OCI-LY7 (cell line): ENCODE results near the gene MISP3. TPM values are rescaled to one million over a fixed set of nuclear protein-coding genes. Genes with fewer than 3 reads are reported as not detected.

ENCODE experiments used
- BruUV-seq: library from RNA; stranded (reverse); fragments of 400-500 nt; replicated peaks from 2 replicates; lab custom pipeline; 2021; lab: Mats Ljungman, UMichigan
- CTCF ChIA-PET: fragments of 300-600 bp; sonication (Branson Sonifier 250); formaldehyde crosslinking; loops from one replicate; lab custom pipeline; 2022; ENCODE audit warnings: antibody characterized with exemption; ENCODE audit not compliant: unreplicated experiment; lab: Charles Lee
- POLR2A ChIA-PET: fragments of 300-600 bp; sonication (Branson Sonifier 250); formaldehyde crosslinking; loops from one replicate; lab custom pipeline; 2022; ENCODE audit warnings: antibody characterized with exemption; lab: Charles Lee
- DNase-seq: peaks from one replicate; pipeline ENCODE4 v3.0.0-alpha.2; 2015; ENCODE audit warnings: low spot score
- H2AFZ ChIP-seq: fragments of 200-600 bp; sonication (generic), shearing (Covaris generic); 2 replicates; pipeline ENCODE4 v1.6.1; 2014; ENCODE audit warnings: mild to moderate bottlenecking, antibody characterized with exemption, low read length, moderate library complexity
- H3K27ac ChIP-seq: fragments of 200-600 bp; sonication (generic); 2 replicates; pipeline ENCODE4 v1.5.1; 2014; ENCODE audit warnings: mixed run types, low read depth, mild to moderate bottlenecking, moderate library complexity, low read length, inconsistent platforms; ENCODE audit not compliant: poor library complexity, severe bottlenecking
- H3K36me3 ChIP-seq: fragments of 200-600 bp; sonication (generic); 2 replicates; pipeline ENCODE4 v1.6.1; 2014; ENCODE audit warnings: mild to moderate bottlenecking, antibody characterized with exemption, low read length, moderate library complexity, mixed read lengths; ENCODE audit not compliant: insufficient read depth
- H3K4me1 ChIP-seq: fragments of 200-600 bp; sonication (generic); 2 replicates; pipeline ENCODE4 v1.5.1; 2014; ENCODE audit warnings: mild to moderate bottlenecking, low read length; ENCODE audit not compliant: insufficient read depth, poor library complexity, severe bottlenecking
- H3K4me2 ChIP-seq: fragments of 200-600 bp; sonication (generic); 2 replicates; pipeline ENCODE4 v1.6.1; 2014; ENCODE audit warnings: mild to moderate bottlenecking, low read length
- H3K4me3 ChIP-seq: fragments of 200-600 bp; sonication (generic); 2 replicates; pipeline ENCODE4 v1.5.1; 2014; ENCODE audit warnings: mild to moderate bottlenecking, low read depth, low read length; ENCODE audit not compliant: poor library complexity, severe bottlenecking
- H3K79me2 ChIP-seq: fragments of 200-600 bp; sonication (generic); 2 replicates; pipeline ENCODE4 v1.6.1; 2016; ENCODE audit warnings: low read depth, mild to moderate bottlenecking, low read length, moderate library complexity, mixed read lengths; ENCODE audit not compliant: insufficient read depth
- H3K9me2 ChIP-seq: fragments of 200-600 bp; sonication (generic); 2 replicates; pipeline ENCODE4 v1.6.1; 2016; ENCODE audit warnings: mild to moderate bottlenecking, low read length, mixed read lengths; ENCODE audit not compliant: insufficient read depth
- H3K9me3 ChIP-seq: fragments of 200-600 bp; sonication (generic); 2 replicates; pipeline ENCODE4 v1.6.1; 2014; ENCODE audit warnings: mild to moderate bottlenecking, mixed run types, low read length, mixed read lengths
- H4K20me1 ChIP-seq: fragments of 200-600 bp; sonication (generic); 2 replicates; pipeline ENCODE4 v1.6.1; 2014; ENCODE audit warnings: mild to moderate bottlenecking, antibody characterized with exemption, low read length, moderate library complexity, mixed read lengths; ENCODE audit not compliant: insufficient read depth
- EZH2phosphoT487 ChIP-seq: fragments of 200-600 bp; sonication (generic); IDR thresholded peaks from 2 replicates; pipeline ENCODE4 v1.6.1; 2018; ENCODE audit warnings: low read depth, borderline replicate concordance, mild to moderate bottlenecking, mixed run types, antibody characterized with exemption, low read length, moderate library complexity, mixed read lengths
- intact Hi-C: fragments of 100-400 bp; cut with micrococcal nuclease; formaldehyde crosslinking; loops from one replicate; pipeline ENCODE4 v1.10.0; 2022; ENCODE audit not compliant: unreplicated experiment
- total RNA-seq, 2 experiments: library from RNA; depleted of rRNA in 1 of 2; stranded (reverse); fragments of >200 nt in 1 of 2; shearing (Covaris generic) in 1 of 2; gene quantifications; 2 replicates each; pipeline ENCODE4 v1.2.3, GENCODE V29; 2014 to 2022
- TF ChIP-seq, protein P1 (sequence below): fragments of 200-600 bp; sonication (generic); conservative IDR thresholded peaks from 2 replicates; pipeline ENCODE4 v1.5.1; 2014; ENCODE audit warnings: mild to moderate bottlenecking, antibody characterized with exemption, low read length, moderate library complexity, mixed read lengths

The MISP3 gene
- total RNA-seq, 2 experiments from 2014 or later: 3.3 to 3.9 TPM

DNA sequence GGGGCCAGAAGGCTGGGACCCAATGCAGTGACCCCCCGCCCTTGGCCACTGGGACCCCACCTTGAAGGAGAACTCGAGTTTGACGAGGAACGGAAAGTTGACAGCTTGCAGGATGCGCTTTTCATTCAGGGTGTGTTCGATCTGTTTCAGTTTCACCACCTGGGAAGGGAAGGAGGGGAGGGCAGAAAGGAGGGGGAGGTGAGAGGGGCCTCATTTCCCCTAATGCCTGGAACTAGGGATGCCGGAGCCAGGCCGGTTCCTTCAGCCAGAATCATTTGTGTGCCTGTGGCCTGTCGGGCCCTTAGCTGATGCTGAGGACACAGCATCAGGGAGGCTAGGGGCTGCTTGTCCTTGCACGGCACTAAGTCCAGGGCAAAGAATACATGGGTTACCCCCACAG, 30.2 kb downstream of the MISP3 start:
- H3K4me3 ChIP-seq: no peak overlapping the region
- no TSS peak for BruUV-seq
- no peak overlapping the region for H3K4me2 ChIP-seq
- CTCF ChIA-PET: no interaction called here
- no peak for DNase-seq
- H3K4me1 ChIP-seq: no peaks in the 10 kb centered on the region
- H3K9me2 ChIP-seq: no peaks in the 10 kb centered on the region
- POLR2A ChIA-PET: no interaction called here
- no peaks in the 10 kb centered on the region for H4K20me1 ChIP-seq
- H3K79me2 ChIP-seq: no peaks in the 10 kb centered on the region
- no peaks in the 10 kb centered on the region for H3K9me3 ChIP-seq
- no peak overlapping the region for H3K27ac ChIP-seq
- TF ChIP-seq, protein P1, sequence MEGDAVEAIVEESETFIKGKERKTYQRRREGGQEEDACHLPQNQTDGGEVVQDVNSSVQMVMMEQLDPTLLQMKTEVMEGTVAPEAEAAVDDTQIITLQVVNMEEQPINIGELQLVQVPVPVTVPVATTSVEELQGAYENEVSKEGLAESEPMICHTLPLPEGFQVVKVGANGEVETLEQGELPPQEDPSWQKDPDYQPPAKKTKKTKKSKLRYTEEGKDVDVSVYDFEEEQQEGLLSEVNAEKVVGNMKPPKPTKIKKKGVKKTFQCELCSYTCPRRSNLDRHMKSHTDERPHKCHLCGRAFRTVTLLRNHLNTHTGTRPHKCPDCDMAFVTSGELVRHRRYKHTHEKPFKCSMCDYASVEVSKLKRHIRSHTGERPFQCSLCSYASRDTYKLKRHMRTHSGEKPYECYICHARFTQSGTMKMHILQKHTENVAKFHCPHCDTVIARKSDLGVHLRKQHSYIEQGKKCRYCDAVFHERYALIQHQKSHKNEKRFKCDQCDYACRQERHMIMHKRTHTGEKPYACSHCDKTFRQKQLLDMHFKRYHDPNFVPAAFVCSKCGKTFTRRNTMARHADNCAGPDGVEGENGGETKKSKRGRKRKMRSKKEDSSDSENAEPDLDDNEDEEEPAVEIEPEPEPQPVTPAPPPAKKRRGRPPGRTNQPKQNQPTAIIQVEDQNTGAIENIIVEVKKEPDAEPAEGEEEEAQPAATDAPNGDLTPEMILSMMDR: no peak
- TF ChIP-seq EZH2phosphoT487: no peak
- intact Hi-C loops: no loop called here
- H3K36me3 ChIP-seq: peaks cover 11% of the 10 kb centered on the region
- no peak overlapping the region for H2AFZ ChIP-seq

DNA sequence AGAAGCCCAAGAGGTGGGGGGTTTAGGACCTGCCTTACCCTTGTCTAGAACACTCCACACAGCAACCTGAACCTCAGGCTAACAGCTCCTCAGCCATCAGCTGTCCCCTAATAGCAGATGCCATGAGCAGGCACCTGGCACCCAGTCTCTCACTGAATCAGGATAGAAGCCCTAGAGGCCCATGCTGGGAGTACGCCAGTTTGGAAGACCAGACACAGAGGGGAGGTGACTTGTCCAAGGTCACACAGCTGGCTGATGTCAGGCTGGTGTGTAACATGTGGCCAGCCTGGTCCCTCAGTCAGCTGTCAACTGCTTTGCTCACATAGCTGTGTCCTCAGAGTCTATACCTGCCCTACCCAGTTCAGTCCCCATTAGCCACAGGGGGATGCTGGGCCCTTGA, 30.7 kb downstream of the MISP3 start:
- no TSS peak for BruUV-seq
- H4K20me1 ChIP-seq: no peaks in the 10 kb centered on the region
- intact Hi-C loops: no loop called here
- no peaks in the 10 kb centered on the region for H3K9me2 ChIP-seq
- CTCF ChIA-PET: no interaction called here
- H3K4me2 ChIP-seq: no peak overlapping the region
- no peaks in the 10 kb centered on the region for H3K9me3 ChIP-seq
- H3K4me1 ChIP-seq: no peaks in the 10 kb centered on the region
- DNase-seq: no peak
- no peak overlapping the region for H3K4me3 ChIP-seq
- no peak overlapping the region for H2AFZ ChIP-seq
- TF ChIP-seq, protein P1: no peak
- no peak for TF ChIP-seq EZH2phosphoT487
- H3K36me3 ChIP-seq: peaks cover 7% of the 10 kb centered on the region
- H3K27ac ChIP-seq: no peak overlapping the region
- no peaks in the 10 kb centered on the region for H3K79me2 ChIP-seq
- POLR2A ChIA-PET: no interaction called here

DNA sequence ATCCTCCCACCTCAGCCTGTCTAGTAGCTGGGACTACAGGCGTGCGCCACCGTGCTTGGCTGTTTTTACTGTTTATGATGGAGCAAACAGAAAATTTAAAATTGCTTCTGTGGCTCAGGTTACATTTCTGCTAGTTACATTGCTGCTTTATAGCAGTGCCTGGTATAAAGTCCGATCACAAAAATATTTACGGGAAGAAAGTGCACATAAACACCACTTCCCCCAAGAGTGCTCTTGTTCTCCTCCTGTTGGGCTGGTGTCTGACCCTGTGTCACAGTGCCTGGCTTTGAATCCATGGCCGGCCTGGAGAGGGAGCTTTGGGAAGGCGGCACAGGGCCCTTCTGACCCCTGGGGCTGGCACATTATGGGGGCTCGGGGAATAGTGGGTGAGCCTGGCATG, 33.1 kb downstream of the MISP3 start:
- Histone ChIP-seq H3K36me3 (peaks cover 7% of the 10 kb centered on the region), H2AFZ (no peak overlapping the region), H3K9me3 (no peaks in the 10 kb centered on the region), H3K4me3 (no peak overlapping the region), H3K27ac (no peak overlapping the region), H3K4me1 (no peaks in the 10 kb centered on the region), H3K79me2 (no peaks in the 10 kb centered on the region), H3K4me2 (no peak overlapping the region), H4K20me1 (no peaks in the 10 kb centered on the region), H3K9me2 (no peaks in the 10 kb centered on the region)
- intact Hi-C loops: no loop called here
- ChIA-PET POLR2A (interaction anchor here (1.2 kb wide), 1 partner anchor 30 kb away, joined by 3 read pairs; no protein-coding TSS in a partner anchor), CTCF (interaction anchor here (0.6 kb wide), 1 partner anchor 11 kb away, joined by 5 read pairs; no protein-coding TSS in a partner anchor)
- no peak for DNase-seq
- no TSS peak for BruUV-seq
- TF ChIP-seq, protein P1: no peak
- no peak for TF ChIP-seq EZH2phosphoT487
